Upper lobe of left lung (tissue), 4 donors: Measurements from ENCODE around the gene SCLT1.

Experiments
- EP300 ChIP-seq, 4 donors: sonication (generic); formaldehyde crosslinking; IDR thresholded peaks; one replicate each; pipeline ENCODE4 v1.5.1; 2017; ENCODE audit warnings: antibody characterized with exemption in 4 of 4, control low read depth in 2 of 4
- TF ChIP-seq, protein P1 (sequence below), 6 experiments: fragments of 450-650 bp in 4 of 6; fragments of 200-600 bp in 2 of 6; sonication (generic) in 2 of 6; IDR thresholded peaks; one replicate each; pipeline ENCODE4 v1.5.1; 2016 to 2019; ENCODE audit warnings: antibody characterized with exemption in 6 of 6

DNA sequence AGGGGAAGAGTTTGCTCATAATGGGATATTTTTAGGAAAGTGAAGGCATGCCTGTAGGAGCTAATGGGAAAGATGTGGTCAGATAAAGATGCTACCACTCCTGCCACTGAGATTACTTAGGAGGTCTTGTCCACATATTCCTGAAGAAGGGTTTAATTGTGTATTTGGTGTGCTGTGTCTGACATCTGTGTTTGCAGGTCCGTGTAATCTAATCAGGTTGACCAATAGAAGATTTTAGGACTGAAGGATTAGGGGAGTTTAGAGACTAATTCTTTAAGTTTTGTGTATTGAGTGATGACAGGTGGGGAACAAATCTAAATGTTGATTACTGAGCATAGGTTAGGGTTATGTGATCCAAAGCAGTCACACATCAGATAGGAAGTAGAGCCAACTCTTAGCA lies 226.6 kb downstream of the SCLT1 start:
- TF ChIP-seq EP300 (IDR thresholded peaks at IDR 0.05), result no peak
- TF ChIP-seq, protein P1, sequence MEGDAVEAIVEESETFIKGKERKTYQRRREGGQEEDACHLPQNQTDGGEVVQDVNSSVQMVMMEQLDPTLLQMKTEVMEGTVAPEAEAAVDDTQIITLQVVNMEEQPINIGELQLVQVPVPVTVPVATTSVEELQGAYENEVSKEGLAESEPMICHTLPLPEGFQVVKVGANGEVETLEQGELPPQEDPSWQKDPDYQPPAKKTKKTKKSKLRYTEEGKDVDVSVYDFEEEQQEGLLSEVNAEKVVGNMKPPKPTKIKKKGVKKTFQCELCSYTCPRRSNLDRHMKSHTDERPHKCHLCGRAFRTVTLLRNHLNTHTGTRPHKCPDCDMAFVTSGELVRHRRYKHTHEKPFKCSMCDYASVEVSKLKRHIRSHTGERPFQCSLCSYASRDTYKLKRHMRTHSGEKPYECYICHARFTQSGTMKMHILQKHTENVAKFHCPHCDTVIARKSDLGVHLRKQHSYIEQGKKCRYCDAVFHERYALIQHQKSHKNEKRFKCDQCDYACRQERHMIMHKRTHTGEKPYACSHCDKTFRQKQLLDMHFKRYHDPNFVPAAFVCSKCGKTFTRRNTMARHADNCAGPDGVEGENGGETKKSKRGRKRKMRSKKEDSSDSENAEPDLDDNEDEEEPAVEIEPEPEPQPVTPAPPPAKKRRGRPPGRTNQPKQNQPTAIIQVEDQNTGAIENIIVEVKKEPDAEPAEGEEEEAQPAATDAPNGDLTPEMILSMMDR (IDR thresholded peaks at IDR 0.05), result no peak
